Hindlimb muscle (tissue), 1 donor: ENCODE measurements around the gene CLEC18C. TPM values are rescaled to one million over a fixed set of nuclear protein-coding genes. Genes with fewer than 3 reads are reported as not detected.
"Not testable (repeated sequence)": the region's sequence is repeated elsewhere in the genome, so short reads cannot be mapped to it uniquely, and the experiment has no call there.

Source experiments
- DNase-seq: peaks from one replicate; pipeline ENCODE4 v3.0.0-alpha.2; 2013
- polyA plus RNA-seq: library from polyadenylated mRNA; unstranded; fragments of 120-200 nt; gene quantifications from one replicate; pipeline ENCODE4 v1.2.1, GENCODE V29; 2013; ENCODE audit not compliant: insufficient read length

CLEC18C gene
- 1.1 TPM for polyA plus RNA-seq

DNA sequence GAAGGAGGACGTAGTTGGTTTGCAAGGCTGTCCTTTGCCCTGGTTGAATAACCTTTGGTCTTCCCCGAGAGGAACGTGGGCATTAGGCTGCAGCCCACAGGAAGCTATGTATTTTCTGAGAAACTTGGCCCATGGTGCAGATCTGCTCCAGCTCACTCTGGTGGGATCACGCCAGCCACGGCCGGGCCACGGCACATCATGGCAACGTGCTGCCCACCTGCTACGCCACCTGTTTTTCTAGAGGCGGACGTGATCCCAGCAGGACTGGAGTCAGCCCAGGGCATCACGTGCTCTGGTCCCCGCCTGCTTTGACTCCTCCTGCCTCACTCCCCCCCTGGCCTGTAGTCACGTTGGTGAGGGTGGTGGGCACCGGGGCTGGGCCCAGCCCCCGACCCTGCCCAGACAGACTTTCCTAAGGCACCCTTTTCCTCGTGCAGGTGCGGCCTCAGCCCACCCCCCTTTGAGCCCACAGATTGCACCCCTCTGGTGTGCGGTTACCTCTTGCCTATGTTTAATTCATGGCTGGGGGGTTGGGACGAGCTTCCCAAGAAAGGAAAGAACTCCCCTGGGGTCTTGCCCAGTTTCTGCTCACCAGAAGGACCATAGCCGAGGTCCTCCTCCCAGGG is at the start of gene CLEC18C:
Gene CLEC18C, plus strand, starts transcription at position 576 of the 626 bp plus-strand sequence. CDS start 492 bp downstream, outside the sequence.
- DNase-seq, result not testable (repeated sequence)

DNA sequence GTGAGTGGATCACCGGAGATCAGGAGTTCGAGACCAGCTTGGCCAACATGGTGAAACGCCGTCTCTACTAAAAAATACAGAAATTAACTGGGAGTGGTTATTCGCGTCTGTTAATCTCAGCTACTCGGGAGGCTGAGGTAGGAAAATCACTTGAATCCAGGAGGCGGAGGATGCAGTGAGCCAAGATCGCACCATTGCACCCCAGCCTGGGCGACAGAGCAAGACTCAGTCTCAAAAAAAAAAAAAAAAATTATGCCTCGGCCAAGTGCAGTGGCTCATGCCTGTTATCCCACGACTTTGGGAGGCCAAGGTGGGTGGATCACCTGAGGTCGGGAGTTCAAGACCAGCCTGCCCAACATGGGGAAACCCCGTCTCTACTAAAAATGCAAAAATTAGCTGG is 49.8 kb upstream of the CLEC18C start:
- DNase-seq, result not testable (repeated sequence)

GRCh38 chr16:70126226-70126625 is 47.4 kb upstream of the CLEC18C start:
- DNase-seq, result not testable (repeated sequence)

GRCh38 chr16:70127706-70128105 is 45.9 kb upstream of the CLEC18C start:
- not testable (repeated sequence) for DNase-seq

DNA sequence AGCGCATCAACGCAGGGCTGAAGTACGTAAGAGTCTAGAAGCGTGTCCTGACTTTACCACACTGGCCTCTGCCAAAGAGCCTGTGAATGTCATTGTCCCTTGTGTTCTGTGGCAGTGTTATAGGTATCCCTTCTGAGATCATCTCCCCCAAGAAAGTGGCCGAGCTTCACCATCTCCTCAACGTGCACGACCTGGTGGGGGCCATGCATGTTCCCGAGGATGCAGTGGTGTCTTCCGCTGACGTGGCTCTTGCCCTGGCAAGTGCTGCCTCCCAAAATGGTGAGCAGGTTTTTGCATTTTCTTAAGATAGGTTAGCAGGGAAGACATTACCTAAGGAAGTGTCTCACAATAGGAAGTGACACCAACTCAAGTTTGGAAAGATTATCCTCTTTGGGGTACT is 44.7 kb upstream of the CLEC18C start:
- not testable (repeated sequence) for DNase-seq

DNA sequence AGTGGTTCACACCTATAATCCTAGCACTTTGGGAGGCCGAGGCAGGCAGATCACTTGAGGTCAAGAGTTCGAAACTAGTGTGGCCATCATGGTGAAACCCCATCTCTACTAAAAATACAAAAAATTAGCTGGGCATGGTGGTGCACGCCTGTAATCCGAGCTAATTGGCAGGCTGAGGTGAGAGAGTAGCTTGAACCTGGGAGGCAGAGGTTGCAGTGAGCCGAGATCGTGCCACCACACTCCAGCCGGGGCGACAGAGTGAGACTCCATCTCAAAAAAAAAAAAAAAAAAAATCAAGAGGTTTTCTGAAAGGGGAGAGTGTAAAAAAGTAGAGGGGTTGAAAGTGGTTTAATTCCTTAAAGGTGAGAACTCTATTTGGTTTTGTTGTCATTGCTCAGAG is 37.8 kb upstream of the CLEC18C start:
- DNase-seq, result not testable (repeated sequence)

DNA sequence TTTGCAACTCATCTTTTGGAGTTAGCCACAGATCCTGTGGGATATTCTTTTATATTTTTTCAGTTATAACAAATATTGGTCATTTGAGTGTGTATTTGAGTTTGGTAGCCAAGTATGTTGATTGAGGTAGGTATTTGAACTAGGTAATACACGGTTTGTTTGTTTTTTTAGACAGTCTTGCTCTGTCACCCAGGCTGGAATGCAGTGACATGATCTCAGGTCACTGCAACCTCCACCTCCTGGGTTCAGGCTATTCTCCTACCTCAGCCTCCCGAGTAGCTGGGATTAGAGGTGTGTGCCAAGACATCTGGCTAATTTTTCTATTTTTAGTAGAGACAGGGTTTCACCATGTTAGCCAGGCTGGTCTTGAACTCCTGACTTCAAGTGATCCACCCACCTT is 37.0 kb upstream of the CLEC18C start:
- not testable (repeated sequence) for DNase-seq

DNA sequence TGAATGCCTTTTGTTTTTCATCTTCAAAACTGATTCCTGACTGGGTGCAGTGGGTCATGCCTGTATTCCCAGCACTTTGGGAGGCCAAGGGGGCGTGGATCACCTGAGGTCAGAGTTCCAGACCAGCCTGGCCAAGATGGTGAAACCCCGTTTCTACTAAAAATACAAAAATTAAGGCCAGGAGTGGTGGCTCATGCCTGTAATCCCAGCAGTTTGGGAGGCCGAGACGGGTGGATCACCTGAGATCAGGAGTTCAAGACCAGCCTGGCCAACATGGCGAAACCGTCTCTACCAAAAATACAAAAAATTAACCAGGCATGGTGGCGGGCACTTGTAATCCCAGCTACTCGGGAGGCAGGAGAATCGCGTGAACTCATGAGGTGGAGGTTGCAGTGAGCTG is 30.8 kb upstream of the CLEC18C start:
- DNase-seq, result not testable (repeated sequence)

DNA sequence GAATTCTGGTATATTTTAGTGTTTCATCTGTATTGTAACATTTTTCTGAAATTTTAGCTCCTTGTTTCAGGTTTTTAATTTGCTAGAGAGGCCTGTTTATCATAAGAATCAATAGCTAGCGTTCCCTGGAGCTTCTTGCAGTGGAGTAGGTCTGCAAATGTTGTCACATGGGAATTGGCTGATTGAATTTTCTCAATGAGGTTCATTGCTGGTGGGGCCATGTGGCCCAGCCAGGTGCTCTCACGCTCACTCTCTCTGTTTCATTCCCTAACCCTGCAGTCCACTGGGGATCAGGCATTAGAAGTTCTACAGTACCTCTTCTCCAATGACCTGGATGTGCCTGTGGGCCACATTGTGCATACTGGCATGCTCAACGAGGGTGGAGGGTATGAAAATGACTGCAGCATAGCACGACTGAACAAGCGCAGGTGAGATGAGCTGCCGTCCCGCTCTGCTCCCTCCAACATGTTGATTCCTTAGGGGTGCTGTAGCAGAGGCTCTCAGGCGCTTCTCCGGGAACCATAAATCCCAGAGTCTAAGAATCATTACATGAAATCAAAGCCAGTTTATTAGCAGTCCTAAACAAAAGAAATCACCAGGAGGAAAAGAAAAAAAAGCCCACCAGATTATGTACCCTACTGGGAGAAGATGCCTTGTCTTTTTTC is 30.2 kb upstream of the CLEC18C start:
- not testable (repeated sequence) for DNase-seq

DNA sequence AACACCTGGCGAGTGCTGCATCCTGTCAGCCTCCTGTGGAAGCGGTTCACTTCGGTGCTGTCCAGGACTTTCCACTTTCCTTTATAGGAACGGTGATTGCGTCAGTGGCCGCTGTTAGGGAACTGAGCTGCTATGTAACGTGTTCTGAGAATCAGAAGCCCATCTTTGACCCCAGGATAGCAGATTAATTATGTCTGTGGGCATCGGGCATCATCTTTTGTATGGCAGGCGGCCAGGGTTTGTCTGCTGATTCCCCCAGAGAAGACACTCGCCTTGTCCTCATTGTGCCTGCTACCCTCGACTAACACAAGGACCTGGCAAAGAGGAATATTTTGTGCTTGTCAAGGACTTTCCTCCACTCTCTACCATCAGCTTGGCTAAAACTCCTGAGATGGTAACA is 25.7 kb upstream of the CLEC18C start:
- DNase-seq, result not testable (repeated sequence)

- DNase-seq, result not testable (repeated sequence)
These were observed 25.1 kb upstream of the CLEC18C start for GRCh38 chr16:70148453-70148852.

- DNase-seq, result not testable (repeated sequence)
These were observed 24.3 kb upstream of the CLEC18C start for GRCh38 chr16:70149296-70149695.

DNA sequence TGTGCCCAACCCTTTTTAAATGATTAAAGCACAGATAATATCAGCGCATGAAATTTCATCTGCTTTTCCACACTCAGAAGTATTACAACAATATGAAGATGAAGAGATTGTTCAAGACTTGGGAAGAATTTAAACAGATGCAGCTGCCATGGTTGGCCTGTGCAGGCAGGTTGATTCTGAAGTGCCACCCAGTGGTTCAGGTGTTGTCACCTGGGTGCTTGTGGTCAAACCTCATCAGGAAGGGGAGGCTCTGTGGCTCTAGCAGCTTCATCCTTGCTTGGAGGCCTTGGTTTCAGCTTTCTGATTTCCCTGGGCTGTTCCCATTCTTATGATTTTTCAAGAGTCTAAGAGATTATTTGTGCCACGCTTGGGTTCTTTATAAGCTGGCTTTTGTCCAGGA is 22.2 kb upstream of the CLEC18C start:
- DNase-seq, result no peak

DNA sequence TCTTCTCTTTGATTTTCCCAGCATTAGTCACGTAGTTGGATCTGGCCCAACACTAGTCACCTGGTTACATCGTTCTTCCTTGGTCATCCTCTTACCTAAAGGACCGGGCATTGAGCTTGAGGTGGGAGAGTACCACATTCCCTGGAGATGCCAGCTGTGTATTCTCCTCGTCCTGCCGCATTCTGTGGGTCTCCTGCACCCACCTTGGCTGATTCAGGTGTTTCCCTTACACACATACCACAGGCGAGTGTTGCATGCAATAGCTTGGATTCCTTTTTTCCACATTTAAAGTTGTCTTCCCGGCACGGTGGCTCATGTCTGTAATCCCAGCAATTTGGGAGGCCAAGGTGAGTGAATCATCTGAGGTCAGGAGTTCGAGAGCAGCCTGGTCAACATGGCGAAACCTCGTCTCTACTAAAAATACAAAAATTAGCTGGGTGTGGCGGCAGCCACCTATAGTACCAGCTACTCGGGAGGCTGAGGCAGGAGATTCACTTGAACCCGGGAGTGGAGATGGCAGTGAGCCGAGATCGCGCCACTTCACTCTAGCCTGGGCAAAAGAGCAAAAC is 21.6 kb upstream of the CLEC18C start:
- no peak for DNase-seq

DNA sequence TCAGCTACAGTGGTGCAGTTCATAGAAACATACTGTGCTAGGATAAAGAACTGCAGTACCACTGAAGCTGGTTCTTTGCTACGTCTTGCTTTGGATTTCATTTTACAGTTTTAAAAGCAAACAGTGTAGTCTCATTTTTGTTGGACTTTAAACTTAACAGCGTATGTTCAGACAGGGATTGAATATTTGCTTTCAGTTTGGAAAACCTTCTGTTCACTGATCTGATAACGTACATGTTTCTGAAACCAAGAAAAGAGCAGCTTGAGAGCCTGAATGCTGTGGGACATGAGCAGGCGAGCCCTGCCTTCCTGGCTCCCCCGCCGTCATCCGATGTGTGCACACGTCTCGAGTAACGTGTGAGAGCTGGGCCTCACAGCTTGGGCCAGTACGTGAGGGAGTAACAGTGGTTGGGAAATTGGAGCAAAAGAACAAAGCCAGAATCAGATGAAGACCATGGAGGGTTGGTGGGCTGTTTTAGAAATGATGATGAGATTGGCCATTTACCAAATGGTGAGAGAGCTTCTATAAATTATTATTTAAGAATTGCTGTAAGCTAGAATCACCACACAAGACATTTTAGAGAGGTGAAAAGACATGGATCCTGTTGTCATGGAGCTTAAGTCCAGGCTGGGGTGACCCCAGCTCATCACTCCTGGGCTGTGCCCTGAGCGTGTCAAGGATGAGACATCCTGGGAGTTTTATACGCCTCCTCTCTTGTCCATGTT is 20.8 kb upstream of the CLEC18C start:
- DNase-seq, result no peak

GRCh38 chr16:70154736-70155135 is 18.9 kb upstream of the CLEC18C start:
- not testable (repeated sequence) for DNase-seq

GRCh38 chr16:70156207-70156978 is 17.2 kb upstream of the CLEC18C start:
- DNase-seq, result no peak

DNA sequence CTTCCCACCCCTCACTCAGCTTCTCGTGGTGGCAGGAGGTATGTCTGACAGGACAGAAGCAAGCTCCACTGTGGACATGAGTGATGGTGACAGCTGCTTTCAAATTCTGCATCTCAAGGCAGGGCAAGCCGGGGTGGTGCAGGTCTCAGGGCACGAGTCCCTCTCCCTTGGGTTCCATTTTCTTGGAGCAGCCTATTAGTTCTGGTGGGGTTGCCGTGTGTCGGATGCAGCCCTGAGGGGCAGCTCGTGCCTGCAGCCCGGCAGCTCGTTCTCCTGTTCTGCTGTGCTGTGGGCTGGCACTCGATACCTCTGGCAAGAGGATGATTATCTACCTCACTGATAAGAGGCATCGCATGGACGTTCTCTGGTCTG is 16.5 kb upstream of the CLEC18C start:
- DNase-seq, result no peak

DNA sequence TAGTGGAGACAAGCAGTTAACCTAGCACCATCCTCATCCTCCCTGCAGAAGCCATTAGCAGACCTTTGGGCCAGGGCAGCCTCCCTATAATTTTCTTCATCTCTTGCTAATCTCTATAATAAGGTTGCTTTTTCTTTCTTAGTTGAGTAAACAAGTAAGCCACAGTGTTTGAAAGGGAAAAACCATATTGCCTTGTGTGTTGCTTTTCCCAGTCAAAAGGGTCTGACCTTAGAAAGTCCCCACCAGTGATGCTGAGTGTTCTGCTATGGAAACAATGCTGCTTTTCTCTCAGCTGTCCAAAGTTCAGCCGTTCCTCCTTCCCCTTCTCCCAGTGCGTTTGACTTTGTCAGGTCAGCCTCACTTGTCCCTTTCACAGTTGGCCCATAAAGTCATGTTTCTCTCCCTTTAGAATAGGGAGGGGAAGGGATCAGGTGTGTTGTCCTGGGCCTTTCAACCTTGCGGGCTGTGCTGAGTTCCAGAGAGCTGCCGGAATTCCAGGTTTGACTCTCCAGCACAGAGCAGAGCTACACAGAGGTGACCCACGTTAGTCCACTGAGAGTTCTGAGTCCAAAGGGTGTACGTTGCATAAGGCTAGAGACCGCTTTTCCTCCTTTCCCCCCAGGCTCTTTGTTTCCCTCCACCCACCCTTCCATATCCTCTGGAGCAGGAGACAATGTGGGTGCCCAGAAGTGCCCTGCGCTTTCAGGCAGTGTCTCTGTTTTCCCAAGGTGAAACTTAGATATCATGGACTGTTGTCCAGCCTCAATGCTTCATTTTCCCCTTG is 15.9 kb upstream of the CLEC18C start:
- DNase-seq, result no peak

DNA sequence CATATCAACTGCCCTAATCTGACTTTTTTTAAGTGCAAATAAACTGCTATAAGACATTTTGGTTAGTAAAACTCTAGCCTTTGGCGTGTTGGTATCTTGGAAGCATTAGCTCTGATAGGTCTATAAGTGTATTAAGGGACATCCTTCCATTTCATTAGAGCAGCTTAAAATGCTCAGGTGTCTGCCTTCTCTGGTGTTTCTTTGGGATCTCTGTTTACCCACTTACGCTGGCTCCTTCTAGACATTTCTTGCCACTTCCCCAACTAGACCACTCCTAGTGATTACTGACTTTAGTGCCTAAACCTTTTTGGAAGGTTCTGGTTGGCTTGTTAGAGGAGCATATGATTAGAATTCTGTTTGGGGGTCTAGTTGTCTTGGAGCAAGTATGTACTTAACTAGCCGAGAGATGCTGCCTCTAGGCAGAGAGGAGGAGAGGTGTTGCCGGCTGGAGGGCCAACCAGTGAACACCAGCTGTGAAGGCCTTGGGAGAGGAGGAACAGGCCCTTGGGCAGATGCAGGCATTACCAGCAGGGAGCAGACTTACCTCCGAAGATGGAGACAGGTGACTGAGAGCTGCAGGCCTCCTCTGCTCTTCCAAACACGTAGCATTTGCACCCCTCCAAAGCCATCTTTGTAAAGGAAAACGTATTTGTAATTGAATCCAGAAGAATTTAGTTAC is 15.2 kb upstream of the CLEC18C start:
- DNase-seq, result no peak
